Common myeloid progenitor, CD34-positive (primary cell): ENCODE results near the gene MRTFA.

ENCODE experiments used
- CTCF ChIA-PET: fragments of 350-600 bp; sonication (Branson Sonifier 250); formaldehyde crosslinking; loops from one replicate; lab custom pipeline; 2021; ENCODE audit warnings: antibody characterized with exemption; lab: Charles Lee
- POLR2A ChIA-PET: fragments of 350-600 bp; sonication (Branson Sonifier 250); formaldehyde crosslinking; loops from one replicate; lab custom pipeline; 2021; ENCODE audit warnings: antibody characterized with exemption; lab: Charles Lee
- DNase-seq, 3 donors: peaks; one replicate each; pipeline versions ENCODE4 v3.0.0 to v3.0.0-alpha.2; 2013
- H3K27ac ChIP-seq, 2 experiments: 1 replicate in 1 of 2; 2 replicates in 1 of 2; pipeline ENCODE4 v1.7.0; 2013; ENCODE audit warnings: inconsistent platforms in 2 of 2, low read length in 2 of 2, mild to moderate bottlenecking in 2 of 2, low read depth in 1 of 2, moderate library complexity in 1 of 2; ENCODE audit not compliant: severe bottlenecking in 2 of 2, insufficient read depth in 1 of 2, poor library complexity in 1 of 2
- H3K27me3 ChIP-seq, 5 experiments: replicated peaks in 2 of 5; 1 replicate in 3 of 5; 2 replicates in 2 of 5; pipeline versions ENCODE4 v1.6.1 to v1.7.0; 2013; ENCODE audit warnings: low read length in 4 of 5, mild to moderate bottlenecking in 2 of 5, moderate library complexity in 2 of 5, inconsistent platforms in 1 of 5; ENCODE audit not compliant: insufficient read depth in 5 of 5, control insufficient read depth in 4 of 5
- H3K36me3 ChIP-seq, 4 experiments: 1 replicate in 2 of 4; 2 replicates in 2 of 4; pipeline versions ENCODE4 v1.6.1 to v1.7.0; 2013; ENCODE audit warnings: low read length in 3 of 4, control low read depth in 1 of 4, mild to moderate bottlenecking in 1 of 4; ENCODE audit not compliant: control insufficient read depth in 4 of 4, insufficient read depth in 4 of 4
- H3K4me1 ChIP-seq, 4 experiments: 1 replicate in 3 of 4; 2 replicates in 1 of 4; pipeline versions ENCODE4 v1.6.1 to v1.7.1; 2013; ENCODE audit warnings: low read length in 3 of 4, mild to moderate bottlenecking in 3 of 4, control low read depth in 1 of 4, inconsistent platforms in 1 of 4, moderate library complexity in 1 of 4; ENCODE audit not compliant: control insufficient read depth in 4 of 4, insufficient read depth in 4 of 4; ENCODE audit errors: control extremely low read depth in 1 of 4
- H3K4me3 ChIP-seq, 7 experiments: 1 replicate in 4 of 7; 2 replicates in 3 of 7; pipeline versions ENCODE4 v1.5.1 to v1.7.0; 2013; ENCODE audit warnings: mild to moderate bottlenecking in 7 of 7, low read length in 6 of 7, moderate library complexity in 6 of 7, inconsistent platforms in 2 of 7, low read depth in 2 of 7, control low read depth in 1 of 7; ENCODE audit not compliant: insufficient read depth in 4 of 7, control insufficient read depth in 1 of 7; ENCODE audit errors: extremely low read depth in 1 of 7
- H3K9me3 ChIP-seq, 5 experiments: 1 replicate in 4 of 5; 2 replicates in 1 of 5; pipeline versions ENCODE4 v1.6.1 to v1.7.1; 2013; ENCODE audit warnings: low read length in 4 of 5, mild to moderate bottlenecking in 2 of 5, inconsistent platforms in 1 of 5, low read depth in 1 of 5, moderate library complexity in 1 of 5; ENCODE audit not compliant: control insufficient read depth in 4 of 5, insufficient read depth in 2 of 5; ENCODE audit errors: control extremely low read depth in 1 of 5
- WGBS: methylation state at CpG from one replicate; pipeline ENCODE4 v1.1.5; 2013; ENCODE audit not compliant: insufficient coverage; 5-methylcytosine and 5-hydroxymethylcytosine counted together

Gene MRTFA

DNA sequence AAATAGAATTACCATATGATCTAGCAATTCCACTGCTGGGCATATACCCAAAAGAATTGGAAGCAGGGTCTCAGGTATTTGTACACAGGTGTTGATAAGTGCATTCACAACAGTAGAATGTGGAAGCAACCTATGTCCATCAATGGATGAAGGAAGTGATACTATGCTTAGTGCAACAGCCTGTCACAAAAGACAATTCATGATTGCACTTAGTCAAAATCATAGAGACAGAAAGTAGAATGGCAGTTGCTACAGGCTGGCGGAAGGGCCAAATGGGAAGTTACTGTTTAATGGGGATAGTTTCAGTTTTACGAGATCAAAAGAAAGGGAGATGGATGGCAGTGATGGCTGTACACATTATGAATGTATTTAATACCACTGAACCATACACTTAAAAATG lies 224.1 kb downstream of the MRTFA start:
- H3K27ac ChIP-seq: no peak overlapping the region
- H3K9me3 ChIP-seq: no peaks in the 10 kb centered on the region
- no peaks in the 10 kb centered on the region for H3K27me3 ChIP-seq
- no peak overlapping the region for H3K4me3 ChIP-seq
- peak in 1 of 3 donors; percentile 11 for DNase-seq
- H3K36me3 ChIP-seq: peaks cover 8 to 79% (median 59%) of the 10 kb centered on the region in 4 experiments
- ChIA-PET CTCF (interaction anchor here (1.2 kb wide), 1 partner anchor 11 kb away, joined by 4 read pairs; no protein-coding TSS in a partner anchor), POLR2A (no interaction called here)
- peaks cover 0 to 23% (median 16%) of the 10 kb centered on the region in 4 experiments for H3K4me1 ChIP-seq
- WGBS: no CpG with 5 or more reads among the region's 2 CpGs

DNA sequence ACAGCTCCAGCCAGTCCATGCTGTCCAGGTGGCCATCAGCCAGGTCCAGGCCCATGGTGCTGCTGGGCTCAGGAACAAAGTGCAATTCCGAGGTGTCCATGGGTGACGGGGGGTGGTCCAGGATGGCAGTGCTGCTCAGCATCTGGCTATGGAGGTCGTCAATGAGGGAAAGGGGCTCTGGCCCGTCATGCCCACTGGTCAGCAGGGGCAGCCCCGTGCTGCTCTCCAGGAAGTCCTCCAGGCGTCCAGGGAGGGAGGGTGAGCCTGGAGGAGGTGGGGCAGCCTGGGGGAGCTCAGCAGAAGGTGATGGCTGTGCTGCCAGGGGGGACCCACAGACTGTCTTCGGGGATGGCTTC lies 225.0 kb downstream of the MRTFA start:
- no peak for DNase-seq
- no peak overlapping the region for H3K4me3 ChIP-seq
- H3K36me3 ChIP-seq: peaks cover 8 to 80% (median 62%) of the 10 kb centered on the region in 4 experiments
- ChIA-PET CTCF (interaction anchor here (1.2 kb wide), 1 partner anchor 12 kb away, joined by 4 read pairs; no protein-coding TSS in a partner anchor), POLR2A (no interaction called here)
- 98% methylated on average over 5 of the region's 7 CpGs for WGBS
- H3K27me3 ChIP-seq: no peaks in the 10 kb centered on the region
- H3K4me1 ChIP-seq: peaks cover 0 to 18% (median 15%) of the 10 kb centered on the region in 4 experiments
- H3K27ac ChIP-seq: no peak overlapping the region
- H3K9me3 ChIP-seq: no peaks in the 10 kb centered on the region

DNA sequence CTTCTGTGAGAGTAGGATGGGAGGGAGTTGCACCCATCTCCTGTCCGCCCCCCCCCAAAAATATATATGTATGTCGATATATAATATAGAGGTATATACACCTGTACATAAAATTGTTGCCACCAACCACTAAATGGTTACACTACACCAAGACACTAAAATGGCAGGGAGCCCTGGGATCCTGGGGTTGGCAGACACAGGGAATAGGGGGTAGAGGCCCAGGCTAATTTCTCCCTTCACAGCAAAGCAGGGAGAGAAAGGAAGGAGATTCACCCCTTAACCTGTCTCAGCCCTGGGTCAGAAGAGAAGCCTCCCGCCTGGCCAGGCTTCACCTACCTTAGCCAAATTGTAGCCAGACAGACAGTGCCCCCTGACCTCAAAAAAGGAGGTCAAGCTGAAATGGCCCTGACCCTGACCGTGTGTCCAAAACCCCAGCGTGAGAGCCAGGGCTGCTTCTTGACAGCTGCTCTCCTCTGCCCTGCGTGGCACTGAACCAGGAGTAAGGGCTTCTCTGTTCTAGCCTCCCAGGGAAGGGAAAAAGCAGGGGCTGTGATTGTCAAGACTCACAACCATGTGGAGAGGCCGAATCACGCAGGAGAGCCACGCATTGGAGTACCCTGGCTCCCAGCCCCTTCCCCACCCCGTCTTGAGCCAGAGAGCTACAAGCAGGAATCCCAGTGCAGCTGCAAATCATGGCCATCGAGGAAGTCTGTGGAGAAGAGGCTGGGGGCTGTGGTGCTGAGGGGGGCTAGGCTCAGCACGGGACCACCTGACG lies 225.6 kb downstream of the MRTFA start:
- no peak overlapping the region for H3K27ac ChIP-seq
- no peak for DNase-seq
- POLR2A ChIA-PET: interaction anchor here (1.1 kb wide), 1 partner anchor 17 kb away, joined by 3 read pairs; no protein-coding TSS in a partner anchor
- no peak overlapping the region for H3K4me3 ChIP-seq
- H3K9me3 ChIP-seq: no peaks in the 10 kb centered on the region
- H3K36me3 ChIP-seq: peaks cover 8 to 83% (median 61%) of the 10 kb centered on the region in 4 experiments
- WGBS: 98% methylated on average over 10 of the region's 13 CpGs
- peaks cover 0 to 13% (median 10%) of the 10 kb centered on the region in 4 experiments for H3K4me1 ChIP-seq
- CTCF ChIA-PET: interaction anchor here (1.2 kb wide), 1 partner anchor 13 kb away, joined by 4 read pairs; no protein-coding TSS in a partner anchor
- no peaks in the 10 kb centered on the region for H3K27me3 ChIP-seq

DNA sequence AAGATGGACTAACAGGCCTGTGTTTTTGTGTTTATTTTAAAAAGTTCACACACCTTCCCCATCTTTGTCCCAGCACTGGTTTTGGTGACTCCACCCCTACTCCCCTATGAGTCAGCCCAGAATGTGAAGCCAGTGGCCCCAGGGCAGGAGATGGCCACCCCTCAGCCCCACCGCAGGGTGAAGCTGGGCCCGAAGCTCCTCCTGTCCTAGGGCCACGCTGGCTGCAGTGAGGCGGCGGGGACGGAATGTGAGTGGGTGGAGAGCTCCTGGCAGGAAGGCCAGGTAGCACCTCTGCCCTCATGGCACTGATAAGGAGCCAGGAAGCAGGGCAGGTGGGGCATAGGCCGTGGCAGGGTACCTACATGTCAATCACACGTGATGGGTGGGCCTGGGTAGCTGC lies 226.2 kb downstream of the MRTFA start:
- CTCF ChIA-PET: interaction anchor here (1.8 kb wide), 1 partner anchor 10 kb away, joined by 5 read pairs; no protein-coding TSS in a partner anchor

DNA sequence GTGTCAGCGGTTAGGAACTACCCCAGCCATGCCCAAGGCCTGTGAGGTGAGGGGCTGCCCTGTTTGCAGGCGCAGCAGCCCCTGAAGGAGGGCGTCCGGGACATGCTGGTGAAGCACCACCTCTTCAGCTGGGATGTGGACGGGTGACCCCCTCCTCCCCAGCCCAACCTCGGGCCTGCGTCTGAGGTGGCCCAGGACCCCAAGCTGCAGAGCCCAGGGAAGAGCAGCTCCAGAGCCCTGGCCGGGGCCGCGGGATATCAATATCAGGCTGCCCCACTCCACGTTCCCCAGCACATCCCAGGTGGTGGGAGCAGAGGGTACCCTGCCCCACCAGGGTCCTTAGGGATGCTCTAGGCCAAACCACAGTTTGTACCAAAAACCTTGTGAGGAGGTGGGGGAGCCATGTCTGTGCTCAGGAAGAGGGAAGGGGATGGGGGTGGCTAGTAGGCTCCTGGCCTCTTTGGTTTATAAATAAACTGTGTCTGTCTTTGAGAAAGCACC lies 226.9 kb downstream of the MRTFA start:
- POLR2A ChIA-PET: no interaction called here
- CTCF ChIA-PET: interaction anchor here (1.0 to 1.8 kb wide), 2 partner anchors 9 to 81 kb away, joined by 3 to 5 read pairs; no protein-coding TSS in a partner anchor

More for the DNA sequence above, 226.2 kb downstream of the MRTFA start:
- 92% methylated on average over 8 of the region's 8 CpGs for WGBS
- H3K9me3 ChIP-seq: no peaks in the 10 kb centered on the region
- DNase-seq: no peak
- no peaks in the 10 kb centered on the region for H3K27me3 ChIP-seq
- H3K27ac ChIP-seq: no peak overlapping the region
- POLR2A ChIA-PET: interaction anchor here (1.1 kb wide), 1 partner anchor 17 kb away, joined by 3 read pairs; no protein-coding TSS in a partner anchor
- peaks cover 0 to 6% (median 4%) of the 10 kb centered on the region in 4 experiments for H3K4me1 ChIP-seq
- no peak overlapping the region for H3K4me3 ChIP-seq
- H3K36me3 ChIP-seq: peaks cover 11 to 90% (median 65%) of the 10 kb centered on the region in 4 experiments

DNA sequence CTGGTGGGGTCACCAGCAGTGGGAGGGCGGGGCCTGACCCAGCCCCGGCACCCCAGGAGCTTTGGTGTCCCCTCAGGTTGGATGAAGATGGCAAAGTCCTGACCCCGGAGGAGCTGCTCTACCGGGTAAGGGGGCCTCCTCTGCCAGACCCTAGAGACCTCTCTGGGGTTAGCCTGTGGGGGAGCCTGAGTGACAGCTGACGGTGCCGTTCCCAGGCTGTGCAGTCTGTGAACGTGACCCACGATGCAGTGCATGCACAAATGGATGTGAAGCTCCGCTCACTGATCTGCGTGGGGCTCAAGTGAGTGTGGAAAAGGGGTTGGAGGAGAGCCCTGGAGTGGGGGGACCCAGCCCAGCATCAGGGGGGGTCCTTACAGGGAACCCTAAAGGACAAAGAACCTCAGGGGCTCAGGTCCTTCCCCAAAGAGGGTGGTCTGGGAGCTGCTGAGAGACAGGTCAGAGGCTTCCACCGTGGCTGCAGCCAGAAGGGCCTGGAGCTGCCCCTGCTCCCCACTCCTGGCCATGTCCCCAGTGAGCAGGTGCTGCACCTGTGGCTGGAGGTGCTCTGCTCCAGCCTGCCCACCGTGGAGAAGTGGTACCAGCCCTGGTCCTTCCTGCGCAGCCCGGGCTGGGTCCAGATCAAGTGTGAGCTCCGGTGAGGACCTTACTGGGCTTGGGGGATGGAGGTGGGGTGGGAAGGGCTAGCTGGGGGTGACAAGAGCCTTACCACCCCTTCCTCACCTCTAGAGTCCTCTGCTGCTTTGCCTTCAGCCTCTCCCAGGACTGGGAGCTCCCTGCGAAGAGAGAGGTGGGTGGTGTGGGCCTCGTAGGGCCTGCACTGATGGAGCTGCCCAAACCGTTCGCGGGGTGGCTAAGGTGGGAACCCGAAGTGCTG lies 227.6 kb downstream of the MRTFA start:
- H3K4me1 ChIP-seq: no peaks in the 10 kb centered on the region
- H3K9me3 ChIP-seq: no peaks in the 10 kb centered on the region
- no peaks in the 10 kb centered on the region for H3K27me3 ChIP-seq
- ChIA-PET CTCF (interaction anchor here (1.0 to 1.8 kb wide), 2 partner anchors 8 to 81 kb away, joined by 3 to 5 read pairs; no protein-coding TSS in a partner anchor), POLR2A (no interaction called here)
- no peak for DNase-seq
- peaks cover 11 to 94% (median 70%) of the 10 kb centered on the region in 4 experiments for H3K36me3 ChIP-seq
- no peak overlapping the region for H3K4me3 ChIP-seq
- H3K27ac ChIP-seq: no peak overlapping the region
- 93% methylated on average over 14 of the region's 21 CpGs for WGBS

More for the DNA sequence above, 226.9 kb downstream of the MRTFA start:
- WGBS: 94% methylated on average over 7 of the region's 11 CpGs
- H3K27me3 ChIP-seq: no peaks in the 10 kb centered on the region
- peaks cover 11 to 91% (median 67%) of the 10 kb centered on the region in 4 experiments for H3K36me3 ChIP-seq
- H3K27ac ChIP-seq: no peak overlapping the region
- H3K9me3 ChIP-seq: no peaks in the 10 kb centered on the region
- H3K4me1 ChIP-seq: peaks cover 0 to under 1% (median 0%) of the 10 kb centered on the region in 4 experiments
- DNase-seq: no peak
- H3K4me3 ChIP-seq: no peak overlapping the region
